NCI-H1436 treated with DMSO at 0.1 percent for 48 hours (cell line): Measurements from ENCODE around the gene SMYD1.

ENCODE experiments used
- DNase-seq: peaks from one replicate; lab custom pipeline; 2025; lab: John Stamatoyannopoulos, UW

Gene SMYD1

GRCh38 chr2:88055371-88056128, 12.1 kb upstream of the SMYD1 start, which contains the start of gene KRCC1:
Gene KRCC1, minus strand, starts transcription at chr2:88055783. Its CDS starts 27,220 bp downstream, at chr2:88028563.
- peak; percentile 53 for DNase-seq

GRCh38 chr2:88057437-88057844, 10.2 kb upstream of the SMYD1 start:
- no peak for DNase-seq

- DNase-seq = no peak
Measured at GRCh38 chr2:88058191-88058590, 9.4 kb upstream of the SMYD1 start.

GRCh38 chr2:88059979-88060906, 7.4 kb upstream of the SMYD1 start:
- DNase-seq = peak; percentile 17

- no peak for DNase-seq
Measured at GRCh38 chr2:88060907-88061275, 6.7 kb upstream of the SMYD1 start.

GRCh38 chr2:88061295-88061694, 6.3 kb upstream of the SMYD1 start:
- no peak for DNase-seq

- DNase-seq = no peak
Measured at GRCh38 chr2:88066543-88066942, 1.1 kb upstream of the SMYD1 start.

- DNase-seq = no peak
Measured at GRCh38 chr2:88067189-88067588, 436 bp upstream of the SMYD1 start.

GRCh38 chr2:88068044-88068443, 419 bp downstream of the SMYD1 start:
- DNase-seq = no peak

GRCh38 chr2:88069117-88069516, 1.5 kb downstream of the SMYD1 start:
- DNase-seq = no peak

GRCh38 chr2:88070055-88070454, 2.4 kb downstream of the SMYD1 start:
- no peak for DNase-seq

- no peak for DNase-seq
Measured at GRCh38 chr2:88071365-88071764, 3.7 kb downstream of the SMYD1 start.

GRCh38 chr2:88074150-88074549, 6.5 kb downstream of the SMYD1 start:
- no peak for DNase-seq

GRCh38 chr2:88074854-88075292, 7.2 kb downstream of the SMYD1 start:
- no peak for DNase-seq

GRCh38 chr2:88077080-88077479, 9.5 kb downstream of the SMYD1 start:
- no peak for DNase-seq

GRCh38 chr2:88078643-88079172, 11.1 kb downstream of the SMYD1 start:
- DNase-seq = no peak

GRCh38 chr2:88080545-88080944, 12.9 kb downstream of the SMYD1 start:
- no peak for DNase-seq

GRCh38 chr2:88081924-88082608, 14.4 kb downstream of the SMYD1 start:
- DNase-seq = no peak

- no peak for DNase-seq
Measured at GRCh38 chr2:88082781-88083180, 15.2 kb downstream of the SMYD1 start.

- no peak for DNase-seq
Measured at GRCh38 chr2:88085099-88085498, 17.5 kb downstream of the SMYD1 start.

- no peak for DNase-seq
Measured at GRCh38 chr2:88085602-88086001, 18.0 kb downstream of the SMYD1 start.

GRCh38 chr2:88086401-88086800, 18.8 kb downstream of the SMYD1 start:
- no peak for DNase-seq
